Measurements from ENCODE around the gene PGLYRP2. TPM values are rescaled to one million over a fixed set of nuclear protein-coding genes. Genes with fewer than 3 reads are reported as not detected.
A peak's percentile ranks its signal among the peaks of the same experiment; 100 is the strongest.
"Not testable (repeated sequence)": the region's sequence is repeated elsewhere in the genome, so short reads cannot be mapped to it uniquely, and the experiment has no call there.

Gene PGLYRP2
- total RNA-seq = 0.71 TPM
- polyA plus RNA-seq = 0.14 TPM
- long read RNA-seq, donor 1 = 0 reads
- long read RNA-seq, donor 2 = 0 reads
- long read RNA-seq, donor 3 = 0 reads
- long read RNA-seq, donor 4 = 0 reads
- long read RNA-seq, donor 5 = 0 reads
- long read RNA-seq, donor 6 = 0 reads
- long read RNA-seq, donor 7 = 0 reads
- long read RNA-seq, donor 8 = 0 reads
- long read RNA-seq, donor 9 = 0 reads
- long read RNA-seq, donor 10 = 0 reads

DNA sequence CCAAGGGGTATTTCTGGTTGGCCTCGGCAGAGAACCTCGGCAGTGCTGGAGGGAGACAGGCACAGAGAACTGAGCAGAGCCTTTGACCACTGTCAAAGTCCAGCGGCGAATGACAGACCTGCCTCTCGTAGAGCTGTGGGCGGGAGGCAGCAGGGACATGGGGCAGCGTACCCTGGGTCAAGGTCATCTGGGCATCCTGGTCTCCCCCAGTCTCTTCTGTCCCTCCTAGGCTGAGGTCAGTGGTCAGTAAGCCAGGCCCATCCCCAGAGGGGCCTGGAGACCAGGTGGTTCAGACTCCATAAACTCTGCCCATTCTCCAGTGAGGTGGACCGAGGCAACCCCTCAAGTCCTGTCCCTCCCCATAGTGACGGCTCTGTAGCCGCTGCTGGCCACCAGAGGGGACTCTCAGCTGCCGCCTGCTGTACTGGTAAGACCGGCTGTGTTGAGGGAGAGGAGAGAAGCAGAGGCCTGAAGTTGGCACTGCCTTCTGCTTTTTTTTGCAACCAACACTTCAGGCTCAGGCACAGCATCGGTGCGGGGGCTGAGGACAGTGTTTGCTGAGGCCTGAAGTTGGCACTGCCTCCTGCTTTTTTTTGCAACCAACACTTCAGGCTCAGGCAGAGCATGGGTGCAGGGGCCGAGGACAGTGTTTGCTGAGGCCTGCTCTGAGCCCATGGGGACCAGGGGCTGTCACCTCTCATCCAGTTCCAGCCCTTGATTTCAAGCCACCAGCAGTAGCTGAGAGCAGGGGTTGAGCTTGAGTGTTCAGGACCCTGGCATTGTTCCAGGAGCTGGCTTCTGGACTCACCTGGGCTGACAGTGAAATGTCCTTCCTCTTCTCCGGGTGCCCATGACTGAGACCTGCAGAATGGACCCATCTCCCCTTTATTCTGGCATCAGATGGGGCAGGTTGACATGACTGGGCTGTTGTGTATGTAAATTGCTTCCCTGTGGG lies at the start of gene PGLYRP2:
Gene PGLYRP2, minus strand, starts transcription at position 111 of the 955 bp plus-strand sequence. CDS start 130 bp downstream, outside the sequence.
- no peaks in the 10 kb centered on the region for H3K27me3 ChIP-seq (ENCODE audit: control insufficient read depth in 2 of 2, insufficient read depth in 1 of 2, low read length in 1 of 2)
- WGBS = 79% methylated on average over 16 of the region's 16 CpGs
- peaks cover 0 to 9% of the 10 kb centered on the region in 2 donors for H3K9me3 ChIP-seq (ENCODE audit: control insufficient read depth in 2 of 2, insufficient read depth in 1 of 2, low read length in 1 of 2)
- H3K27ac ChIP-seq (ENCODE audit: low read depth in 1 of 2, low read length in 1 of 2) = peak within 1 kb of the TSS; percentile 7 to 33
- H3K36me3 ChIP-seq (ENCODE audit: control insufficient read depth in 2 of 2, insufficient read depth in 2 of 2, low read length in 1 of 2) = no peaks in the 10 kb centered on the region
- H3K4me3 ChIP-seq (ENCODE audit: low read length in 2 of 2) = no peak within 1 kb of the TSS
- H3K4me1 ChIP-seq (ENCODE audit: control insufficient read depth in 2 of 2, insufficient read depth in 2 of 2, low read length in 2 of 2) = peaks cover 0 to 17% of the 10 kb centered on the region in 2 donors
- DNase-seq (ENCODE audit: low read depth in 6 of 9, low spot score in 9 of 9) = no peak

GRCh38 chr19:15527705-15528104 lies 48.4 kb upstream of the PGLYRP2 start:
- no peak overlapping the region for H3K27ac ChIP-seq (ENCODE audit: low read depth in 1 of 2, low read length in 1 of 2)
- H3K4me1 ChIP-seq (ENCODE audit: control insufficient read depth in 2 of 2, insufficient read depth in 2 of 2, low read length in 2 of 2) = no peaks in the 10 kb centered on the region
- no peaks in the 10 kb centered on the region for H3K36me3 ChIP-seq (ENCODE audit: control insufficient read depth in 2 of 2, insufficient read depth in 2 of 2, low read length in 1 of 2)
- 88% methylated on average over 3 of the region's 3 CpGs for WGBS
- H3K9me3 ChIP-seq (ENCODE audit: control insufficient read depth in 2 of 2, insufficient read depth in 1 of 2, low read length in 1 of 2) = peaks cover 0 to 7% of the 10 kb centered on the region in 2 donors
- H3K27me3 ChIP-seq (ENCODE audit: control insufficient read depth in 2 of 2, insufficient read depth in 1 of 2, low read length in 1 of 2) = peaks cover 0 to 2% of the 10 kb centered on the region in 2 donors
- DNase-seq (ENCODE audit: low read depth in 6 of 9, low spot score in 9 of 9) = no peak
- no peak overlapping the region for H3K4me3 ChIP-seq (ENCODE audit: low read length in 2 of 2)

DNA sequence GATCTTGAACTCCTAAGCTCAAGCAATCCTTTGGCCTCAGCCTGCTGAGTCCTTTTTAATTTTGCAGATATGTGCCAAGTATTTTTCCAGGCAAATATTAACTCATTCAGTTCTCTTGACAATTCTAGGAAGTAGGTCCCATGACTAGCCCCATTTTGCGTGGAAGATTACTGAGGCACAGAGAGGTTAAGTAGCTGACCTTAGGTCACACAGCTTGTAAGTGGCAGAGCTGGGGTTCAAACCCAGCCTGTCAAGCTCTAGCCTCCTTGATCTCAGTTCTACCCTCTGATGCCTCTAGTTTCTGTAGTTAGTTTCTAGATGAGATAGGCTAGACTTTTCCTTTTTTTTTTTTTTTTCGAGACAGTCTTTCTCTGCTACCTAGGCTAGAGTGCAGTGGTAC lies 47.1 kb upstream of the PGLYRP2 start:
- H3K27ac ChIP-seq (ENCODE audit: low read depth in 1 of 2, low read length in 1 of 2) = no peak overlapping the region
- no peak for DNase-seq (ENCODE audit: low read depth in 6 of 9, low spot score in 9 of 9)
- H3K9me3 ChIP-seq (ENCODE audit: control insufficient read depth in 2 of 2, insufficient read depth in 1 of 2, low read length in 1 of 2) = peaks cover 0 to 7% of the 10 kb centered on the region in 2 donors
- no peak overlapping the region for H3K4me3 ChIP-seq (ENCODE audit: low read length in 2 of 2)
- 87% methylated on average over 2 of the region's 2 CpGs for WGBS
- H3K36me3 ChIP-seq (ENCODE audit: control insufficient read depth in 2 of 2, insufficient read depth in 2 of 2, low read length in 1 of 2) = no peaks in the 10 kb centered on the region
- no peaks in the 10 kb centered on the region for H3K27me3 ChIP-seq (ENCODE audit: control insufficient read depth in 2 of 2, insufficient read depth in 1 of 2, low read length in 1 of 2)
- no peaks in the 10 kb centered on the region for H3K4me1 ChIP-seq (ENCODE audit: control insufficient read depth in 2 of 2, insufficient read depth in 2 of 2, low read length in 2 of 2)

GRCh38 chr19:15525291-15525690 lies 46.0 kb upstream of the PGLYRP2 start:
- no peaks in the 10 kb centered on the region for H3K36me3 ChIP-seq (ENCODE audit: control insufficient read depth in 2 of 2, insufficient read depth in 2 of 2, low read length in 1 of 2)
- H3K4me3 ChIP-seq (ENCODE audit: low read length in 2 of 2) = no peak overlapping the region
- H3K27me3 ChIP-seq (ENCODE audit: control insufficient read depth in 2 of 2, insufficient read depth in 1 of 2, low read length in 1 of 2) = no peaks in the 10 kb centered on the region
- WGBS = 90% methylated on average over 15 of the region's 15 CpGs
- H3K27ac ChIP-seq (ENCODE audit: low read depth in 1 of 2, low read length in 1 of 2) = no peak overlapping the region
- no peak for DNase-seq (ENCODE audit: low read depth in 6 of 9, low spot score in 9 of 9)
- no peaks in the 10 kb centered on the region for H3K4me1 ChIP-seq (ENCODE audit: control insufficient read depth in 2 of 2, insufficient read depth in 2 of 2, low read length in 2 of 2)
- peaks cover 0 to 4% of the 10 kb centered on the region in 2 donors for H3K9me3 ChIP-seq (ENCODE audit: control insufficient read depth in 2 of 2, insufficient read depth in 1 of 2, low read length in 1 of 2)

DNA sequence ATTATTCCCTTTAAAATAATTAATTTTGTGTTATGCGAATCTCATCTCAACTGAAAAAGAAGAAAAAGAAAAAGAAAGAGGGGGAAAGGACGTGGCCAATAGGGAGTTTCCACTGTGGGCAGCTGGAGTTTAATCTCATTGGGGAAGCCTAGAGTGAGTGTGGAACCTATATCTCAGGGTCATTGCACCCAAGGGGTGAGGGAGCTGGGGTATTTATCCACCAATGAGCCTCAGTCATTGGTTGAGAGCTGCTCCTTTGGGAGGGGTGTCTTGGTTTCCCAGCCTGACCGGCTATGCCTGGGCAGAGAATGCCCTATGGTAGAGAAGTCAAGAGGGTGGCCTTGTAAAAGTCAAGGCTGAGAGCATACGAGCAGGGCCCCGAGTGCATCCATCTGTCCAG lies 45.5 kb upstream of the PGLYRP2 start:
- no peaks in the 10 kb centered on the region for H3K36me3 ChIP-seq (ENCODE audit: control insufficient read depth in 2 of 2, insufficient read depth in 2 of 2, low read length in 1 of 2)
- no peak overlapping the region for H3K27ac ChIP-seq (ENCODE audit: low read depth in 1 of 2, low read length in 1 of 2)
- no peak for DNase-seq (ENCODE audit: low read depth in 6 of 9, low spot score in 9 of 9)
- H3K9me3 ChIP-seq (ENCODE audit: control insufficient read depth in 2 of 2, insufficient read depth in 1 of 2, low read length in 1 of 2) = peaks cover 0 to 1% of the 10 kb centered on the region in 2 donors
- WGBS = 95% methylated on average over 5 of the region's 5 CpGs
- H3K4me1 ChIP-seq (ENCODE audit: control insufficient read depth in 2 of 2, insufficient read depth in 2 of 2, low read length in 2 of 2) = no peaks in the 10 kb centered on the region
- H3K27me3 ChIP-seq (ENCODE audit: control insufficient read depth in 2 of 2, insufficient read depth in 1 of 2, low read length in 1 of 2) = no peaks in the 10 kb centered on the region
- H3K4me3 ChIP-seq (ENCODE audit: low read length in 2 of 2) = no peak overlapping the region

DNA sequence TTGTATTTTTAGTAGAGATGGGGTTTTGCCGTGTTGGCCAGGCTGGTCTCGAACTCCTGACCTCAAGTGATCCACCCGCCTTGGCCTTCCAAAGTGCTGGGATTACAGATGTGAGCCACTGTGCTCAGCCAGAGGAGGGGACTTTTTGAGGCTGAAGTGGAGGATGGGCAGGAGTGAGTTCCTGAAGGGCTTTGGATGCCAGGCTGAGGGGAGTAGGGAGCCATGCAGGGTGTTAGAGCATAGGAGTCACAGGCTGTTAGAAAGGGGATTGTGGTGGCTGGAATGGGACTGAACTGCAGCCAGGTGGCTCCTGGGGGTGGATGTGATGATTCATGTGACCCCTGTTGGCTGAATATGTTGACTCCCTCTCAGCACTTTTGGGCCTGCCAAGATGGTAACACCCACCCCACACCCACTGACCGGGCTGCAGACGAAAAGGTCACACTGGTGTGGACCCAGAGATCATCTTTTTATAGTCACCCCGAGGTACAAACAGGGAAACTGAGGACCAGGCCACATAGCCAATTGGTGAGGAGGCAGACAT lies 40.2 kb upstream of the PGLYRP2 start:
- DNase-seq (ENCODE audit: low read depth in 6 of 9, low spot score in 9 of 9) = no peak
- no peaks in the 10 kb centered on the region for H3K36me3 ChIP-seq (ENCODE audit: control insufficient read depth in 2 of 2, insufficient read depth in 2 of 2, low read length in 1 of 2)
- WGBS = 92% methylated on average over 6 of the region's 6 CpGs

GRCh38 chr19:15517778-15518177 lies 38.5 kb upstream of the PGLYRP2 start:
- WGBS = 95% methylated on average over 1 of the region's 1 CpG
- Histone ChIP-seq H3K36me3 (ENCODE audit: control insufficient read depth in 2 of 2, insufficient read depth in 2 of 2, low read length in 1 of 2) (no peaks in the 10 kb centered on the region), H3K4me3 (ENCODE audit: low read length in 2 of 2) (no peak overlapping the region), H3K27me3 (ENCODE audit: control insufficient read depth in 2 of 2, insufficient read depth in 1 of 2, low read length in 1 of 2) (no peaks in the 10 kb centered on the region), H3K4me1 (ENCODE audit: control insufficient read depth in 2 of 2, insufficient read depth in 2 of 2, low read length in 2 of 2) (peaks cover 0 to 5% of the 10 kb centered on the region in 2 donors), H3K9me3 (ENCODE audit: control insufficient read depth in 2 of 2, insufficient read depth in 1 of 2, low read length in 1 of 2) (peaks cover 0 to 17% of the 10 kb centered on the region in 2 donors), H3K27ac (ENCODE audit: low read depth in 1 of 2, low read length in 1 of 2) (no peak overlapping the region)
- no peak for DNase-seq (ENCODE audit: low read depth in 6 of 9, low spot score in 9 of 9)

More for the DNA sequence above, 40.2 kb upstream of the PGLYRP2 start:
- no peaks in the 10 kb centered on the region for H3K27me3 ChIP-seq (ENCODE audit: control insufficient read depth in 2 of 2, insufficient read depth in 1 of 2, low read length in 1 of 2)
- H3K9me3 ChIP-seq (ENCODE audit: control insufficient read depth in 2 of 2, insufficient read depth in 1 of 2, low read length in 1 of 2) = peaks cover 0 to 17% of the 10 kb centered on the region in 2 donors
- H3K27ac ChIP-seq (ENCODE audit: low read depth in 1 of 2, low read length in 1 of 2) = no peak overlapping the region
- no peak overlapping the region for H3K4me3 ChIP-seq (ENCODE audit: low read length in 2 of 2)
- peaks cover 0 to 5% of the 10 kb centered on the region in 2 donors for H3K4me1 ChIP-seq (ENCODE audit: control insufficient read depth in 2 of 2, insufficient read depth in 2 of 2, low read length in 2 of 2)

- H3K36me3 ChIP-seq (ENCODE audit: control insufficient read depth in 2 of 2, insufficient read depth in 2 of 2, low read length in 1 of 2) = no peaks in the 10 kb centered on the region
- H3K27me3 ChIP-seq (ENCODE audit: control insufficient read depth in 2 of 2, insufficient read depth in 1 of 2, low read length in 1 of 2) = no peaks in the 10 kb centered on the region
- DNase-seq (ENCODE audit: low read depth in 6 of 9, low spot score in 9 of 9) = no peak
- WGBS = 95% methylated on average over 3 of the region's 3 CpGs
- H3K4me1 ChIP-seq (ENCODE audit: control insufficient read depth in 2 of 2, insufficient read depth in 2 of 2, low read length in 2 of 2) = peaks cover 0 to 5% of the 10 kb centered on the region in 2 donors
- no peak overlapping the region for H3K27ac ChIP-seq (ENCODE audit: low read depth in 1 of 2, low read length in 1 of 2)
- H3K9me3 ChIP-seq (ENCODE audit: control insufficient read depth in 2 of 2, insufficient read depth in 1 of 2, low read length in 1 of 2) = peaks cover 0 to 17% of the 10 kb centered on the region in 2 donors
- no peak overlapping the region for H3K4me3 ChIP-seq (ENCODE audit: low read length in 2 of 2)
These were observed 37.1 kb upstream of the PGLYRP2 start for GRCh38 chr19:15516363-15516762.

- Histone ChIP-seq H3K9me3 (ENCODE audit: control insufficient read depth in 2 of 2, insufficient read depth in 1 of 2, low read length in 1 of 2) (peaks cover 0 to 17% of the 10 kb centered on the region in 2 donors), H3K27ac (ENCODE audit: low read depth in 1 of 2, low read length in 1 of 2) (peak overlapping the region in 1 of 2 donors; percentile 81)
- WGBS = 96% methylated on average over 9 of the region's 9 CpGs
- not testable (repeated sequence) for H3K4me3 ChIP-seq (ENCODE audit: low read length in 2 of 2); DNase-seq (ENCODE audit: low read depth in 6 of 9, low spot score in 9 of 9); H3K4me1 ChIP-seq (ENCODE audit: control insufficient read depth in 2 of 2, insufficient read depth in 2 of 2, low read length in 2 of 2); H3K36me3 ChIP-seq (ENCODE audit: control insufficient read depth in 2 of 2, insufficient read depth in 2 of 2, low read length in 1 of 2); H3K27me3 ChIP-seq (ENCODE audit: control insufficient read depth in 2 of 2, insufficient read depth in 1 of 2, low read length in 1 of 2)
These were observed 35.9 kb upstream of the PGLYRP2 start for GRCh38 chr19:15515227-15515625.

Data from thymus (tissue), 14 donors.